BLaER1 treated with 17β-estradiol and CSF1 and Interleukin-3, amounts not matched to agents 10 nM and 100 nM (cell line): ENCODE results near the gene GABRR1.

Source experiments
- H3K27ac ChIP-seq, 11 experiments: shearing (Covaris generic); formaldehyde crosslinking; 2 replicates each; pipeline ENCODE4 v1.8.1; 2022
- H3K27me3 ChIP-seq, 11 experiments: shearing (Covaris generic); formaldehyde crosslinking; 2 replicates each; pipeline ENCODE4 v1.8.1; 2022
- H3K36me3 ChIP-seq, 11 experiments: shearing (Covaris generic); formaldehyde crosslinking; 2 replicates each; pipeline ENCODE4 v1.8.1; 2022
- H3K4me1 ChIP-seq, 10 experiments: shearing (Covaris generic); formaldehyde crosslinking; 2 replicates each; pipeline ENCODE4 v1.8.1; 2022
- H3K4me2 ChIP-seq, 11 experiments: shearing (Covaris generic); formaldehyde crosslinking; 2 replicates each; pipeline ENCODE4 v1.8.1; 2022
- H3K4me3 ChIP-seq, 10 experiments: shearing (Covaris generic); formaldehyde crosslinking; 2 replicates each; pipeline ENCODE4 v1.8.1; 2022
- H3K9ac ChIP-seq, 11 experiments: shearing (Covaris generic); formaldehyde crosslinking; 2 replicates each; pipeline ENCODE4 v1.8.1; 2022
- H3K9me3 ChIP-seq, 11 experiments: shearing (Covaris generic); formaldehyde crosslinking; replicated peaks in 1 of 11; 2 replicates each; pipeline ENCODE4 v1.8.1; 2022
- H4K20me1 ChIP-seq, 11 experiments: shearing (Covaris generic); formaldehyde crosslinking; 2 replicates each; pipeline ENCODE4 v1.8.1; 2022
- Cebpa-rat ChIP-seq, 11 experiments: shearing (Covaris generic); IDR thresholded peaks; 2 replicates each; pipeline ENCODE4 v1.8.1; 2022

GABRR1 gene

GRCh38 chr6:89204096-89204495 is 13.1 kb downstream of the GABRR1 start:
- Histone ChIP-seq H3K27me3 (no peaks in the 10 kb centered on the region), H3K9me3 (no peaks in the 10 kb centered on the region), H3K4me2 (no peak overlapping the region), H4K20me1 (no peaks in the 10 kb centered on the region), H3K4me3 (no peak overlapping the region), H3K9ac (no peak overlapping the region), H3K36me3 (no peaks in the 10 kb centered on the region), H3K27ac (no peak overlapping the region), H3K4me1 (no peaks in the 10 kb centered on the region)
- no peak for TF ChIP-seq Cebpa-rat (IDR thresholded peaks at IDR 0.05)

DNA sequence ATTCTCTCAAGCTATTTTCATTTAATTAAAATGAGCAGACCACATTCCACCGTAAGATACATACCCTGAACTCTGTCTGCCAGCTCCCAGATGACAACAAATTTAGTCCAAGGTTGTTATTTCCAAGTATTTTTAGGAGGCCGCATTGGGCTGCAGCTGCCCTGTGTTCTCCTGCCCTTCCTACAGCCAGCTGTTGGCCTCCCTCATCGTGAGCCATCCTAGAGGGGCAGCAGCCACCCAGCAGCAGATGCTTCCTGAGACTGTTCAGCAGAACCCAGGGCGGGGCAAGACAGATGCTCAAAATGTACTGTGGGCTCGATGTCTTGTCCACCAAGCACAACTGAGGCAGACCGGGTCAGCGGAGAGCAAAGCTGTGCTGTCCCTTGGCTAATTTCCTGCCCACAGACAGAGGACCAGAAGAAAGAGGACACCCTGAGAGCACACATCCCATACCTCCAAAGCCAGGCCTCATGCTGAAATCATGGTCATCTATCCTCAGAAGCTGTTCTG is 16.4 kb downstream of the GABRR1 start:
- H3K9me3 ChIP-seq = peaks cover 0 to 2% (median 0%) of the 10 kb centered on the region in 11 experiments; a peak in 1 of 22 replicates
- no peaks in the 10 kb centered on the region for H3K36me3 ChIP-seq
- H3K27ac ChIP-seq = no peak overlapping the region
- H3K4me2 ChIP-seq = no peak overlapping the region
- no peak overlapping the region for H3K9ac ChIP-seq
- TF ChIP-seq Cebpa-rat (IDR thresholded peaks at IDR 0.05) = no peak
- no peaks in the 10 kb centered on the region for H3K27me3 ChIP-seq
- no peak overlapping the region for H3K4me3 ChIP-seq
- no peaks in the 10 kb centered on the region for H4K20me1 ChIP-seq
- no peaks in the 10 kb centered on the region for H3K4me1 ChIP-seq

GRCh38 chr6:89199579-89199978 is 17.6 kb downstream of the GABRR1 start:
- no peak for TF ChIP-seq Cebpa-rat (IDR thresholded peaks at IDR 0.05)
- Histone ChIP-seq H3K4me1 (no peaks in the 10 kb centered on the region), H3K4me3 (no peak overlapping the region), H3K4me2 (no peak overlapping the region), H3K27me3 (no peaks in the 10 kb centered on the region), H3K9me3 (peaks cover 9 to 13% (median 10%) of the 10 kb centered on the region in 11 experiments; a peak in 21 of 22 replicates), H4K20me1 (no peaks in the 10 kb centered on the region), H3K9ac (no peak overlapping the region), H3K27ac (no peak overlapping the region), H3K36me3 (no peaks in the 10 kb centered on the region)

DNA sequence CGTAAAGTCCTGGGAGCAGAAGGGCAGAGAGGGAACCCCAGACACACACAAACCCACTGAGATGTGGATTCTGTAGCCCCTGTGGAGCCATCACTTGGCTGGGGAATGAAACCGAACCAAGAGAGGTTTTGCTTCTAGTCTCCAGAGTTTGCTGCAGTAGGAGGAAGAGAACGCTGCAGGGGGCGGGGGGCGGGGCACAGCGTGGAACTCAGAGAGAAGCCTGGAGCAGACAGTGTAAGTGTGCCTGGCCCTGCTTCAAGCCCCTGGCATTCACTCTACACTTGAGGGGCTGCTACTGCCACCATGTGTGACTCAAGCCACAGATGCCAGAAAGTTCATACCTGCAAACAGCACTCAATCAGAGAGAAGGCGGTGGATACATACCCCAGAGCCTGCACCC is 18.9 kb downstream of the GABRR1 start:
- no peak for TF ChIP-seq Cebpa-rat (IDR thresholded peaks at IDR 0.05)
- H3K9ac ChIP-seq = no peak overlapping the region
- H3K36me3 ChIP-seq = no peaks in the 10 kb centered on the region
- H3K27me3 ChIP-seq = no peaks in the 10 kb centered on the region
- peaks cover 15 to 25% (median 20%) of the 10 kb centered on the region in 11 experiments; a peak in 21 of 22 replicates for H3K9me3 ChIP-seq
- no peak overlapping the region for H3K4me3 ChIP-seq
- H3K27ac ChIP-seq = no peak overlapping the region
- H3K4me1 ChIP-seq = no peaks in the 10 kb centered on the region
- H4K20me1 ChIP-seq = no peaks in the 10 kb centered on the region
- H3K4me2 ChIP-seq = no peak overlapping the region

GRCh38 chr6:89197141-89197540 is 20.0 kb downstream of the GABRR1 start:
- H3K36me3 ChIP-seq = no peaks in the 10 kb centered on the region
- no peaks in the 10 kb centered on the region for H3K27me3 ChIP-seq
- no peak overlapping the region for H3K4me3 ChIP-seq
- H3K4me2 ChIP-seq = no peak overlapping the region
- H3K4me1 ChIP-seq = no peaks in the 10 kb centered on the region
- H3K9ac ChIP-seq = no peak overlapping the region
- H3K9me3 ChIP-seq = peaks cover 15 to 25% (median 20%) of the 10 kb centered on the region in 11 experiments; a peak in 21 of 22 replicates
- TF ChIP-seq Cebpa-rat (IDR thresholded peaks at IDR 0.05) = no peak
- H4K20me1 ChIP-seq = no peaks in the 10 kb centered on the region
- H3K27ac ChIP-seq = no peak overlapping the region

DNA sequence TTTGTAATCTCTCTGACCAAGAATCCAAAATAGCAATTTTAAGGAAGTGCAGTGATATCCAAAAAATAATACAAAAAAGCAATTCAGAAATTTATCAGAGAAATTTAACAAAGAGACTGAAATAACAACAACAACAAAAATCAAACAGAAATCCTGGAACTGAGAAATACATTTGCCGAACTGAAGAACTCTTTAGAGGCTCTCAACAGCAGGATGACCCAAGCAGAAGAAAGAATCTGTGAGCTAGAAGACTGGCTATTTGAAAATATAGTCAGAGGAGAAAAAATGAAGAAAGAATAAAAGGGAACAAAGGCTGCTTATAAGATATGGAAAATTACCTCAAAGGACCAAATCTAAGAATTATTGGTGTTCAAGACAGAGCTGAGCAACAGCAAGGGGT is 22.6 kb downstream of the GABRR1 start:
- Histone ChIP-seq H3K4me2 (no peak overlapping the region), H3K9ac (no peak overlapping the region), H3K4me3 (no peak overlapping the region), H3K27me3 (no peaks in the 10 kb centered on the region), H4K20me1 (no peaks in the 10 kb centered on the region), H3K9me3 (peaks cover 15 to 25% (median 20%) of the 10 kb centered on the region in 11 experiments; a peak in 21 of 22 replicates), H3K27ac (no peak overlapping the region), H3K36me3 (no peaks in the 10 kb centered on the region), H3K4me1 (no peaks in the 10 kb centered on the region)
- TF ChIP-seq Cebpa-rat (IDR thresholded peaks at IDR 0.05) = no peak

- no peak overlapping the region for H3K9ac ChIP-seq
- no peaks in the 10 kb centered on the region for H3K36me3 ChIP-seq
- no peak overlapping the region for H3K4me2 ChIP-seq
- no peak overlapping the region for H3K4me3 ChIP-seq
- H3K4me1 ChIP-seq = no peaks in the 10 kb centered on the region
- no peaks in the 10 kb centered on the region for H4K20me1 ChIP-seq
- no peaks in the 10 kb centered on the region for H3K27me3 ChIP-seq
- peaks cover 15 to 24% (median 20%) of the 10 kb centered on the region in 11 experiments; a peak in 21 of 22 replicates for H3K9me3 ChIP-seq
- no peak for TF ChIP-seq Cebpa-rat (IDR thresholded peaks at IDR 0.05)
- no peak overlapping the region for H3K27ac ChIP-seq
These were observed 26.4 kb downstream of the GABRR1 start for GRCh38 chr6:89190741-89191140.

DNA sequence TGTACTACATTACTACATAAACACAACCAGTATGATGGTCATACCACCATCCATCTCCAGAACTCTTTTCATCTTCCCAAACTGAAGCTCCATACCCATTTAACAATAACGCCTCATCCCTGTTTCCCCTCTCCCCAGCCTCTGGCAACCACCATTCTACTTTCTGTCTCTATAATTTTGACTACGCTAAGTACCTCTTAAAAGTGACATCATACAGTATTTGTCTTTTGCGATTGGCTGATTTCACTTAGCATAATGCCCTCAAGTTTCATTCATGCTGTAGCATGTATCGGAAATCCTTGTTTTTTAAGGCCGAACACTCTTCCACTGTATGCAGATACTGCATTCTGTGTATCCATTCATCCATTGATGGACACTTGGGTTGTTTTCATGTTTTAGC is 29.7 kb downstream of the GABRR1 start:
- no peak overlapping the region for H3K9ac ChIP-seq
- TF ChIP-seq Cebpa-rat (IDR thresholded peaks at IDR 0.05) = no peak
- H3K4me3 ChIP-seq = no peak overlapping the region
- no peaks in the 10 kb centered on the region for H3K4me1 ChIP-seq
- no peaks in the 10 kb centered on the region for H3K9me3 ChIP-seq
- no peaks in the 10 kb centered on the region for H3K27me3 ChIP-seq
- H3K36me3 ChIP-seq = no peaks in the 10 kb centered on the region
- H3K4me2 ChIP-seq = no peak overlapping the region
- H3K27ac ChIP-seq = no peak overlapping the region
- H4K20me1 ChIP-seq = no peaks in the 10 kb centered on the region

- Histone ChIP-seq H3K4me1 (no peaks in the 10 kb centered on the region), H3K9ac (no peak overlapping the region), H3K9me3 (no peaks in the 10 kb centered on the region), H3K4me2 (no peak overlapping the region), H4K20me1 (no peaks in the 10 kb centered on the region), H3K27me3 (no peaks in the 10 kb centered on the region), H3K27ac (no peak overlapping the region), H3K4me3 (no peak overlapping the region), H3K36me3 (no peaks in the 10 kb centered on the region)
- no peak for TF ChIP-seq Cebpa-rat (IDR thresholded peaks at IDR 0.05)
These were observed 30.4 kb downstream of the GABRR1 start for GRCh38 chr6:89186762-89187161.

DNA sequence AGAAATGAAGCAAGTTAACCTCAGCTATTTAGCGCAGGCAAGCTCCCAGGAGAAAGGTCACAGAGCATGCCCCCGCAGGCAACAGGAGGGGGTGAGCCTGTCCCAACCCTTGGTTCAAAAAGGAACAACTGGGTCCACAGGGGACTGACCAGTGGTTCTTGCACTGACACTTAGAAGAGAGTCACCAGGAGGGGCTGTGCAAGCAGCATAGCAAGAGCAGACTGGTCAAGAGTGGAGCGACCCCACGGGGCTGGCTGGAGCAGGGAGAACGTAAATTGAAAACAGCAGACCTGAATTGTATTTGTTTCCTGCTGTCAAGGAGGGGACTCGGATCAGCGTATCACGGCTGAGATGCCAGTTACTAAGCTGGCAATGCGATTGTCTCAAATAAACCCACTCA is 32.8 kb downstream of the GABRR1 start:
- Histone ChIP-seq H3K4me3 (no peak overlapping the region), H3K9ac (no peak overlapping the region), H3K9me3 (no peaks in the 10 kb centered on the region), H4K20me1 (no peaks in the 10 kb centered on the region), H3K4me1 (no peaks in the 10 kb centered on the region), H3K27me3 (no peaks in the 10 kb centered on the region), H3K36me3 (no peaks in the 10 kb centered on the region), H3K4me2 (no peak overlapping the region), H3K27ac (no peak overlapping the region)
- no peak for TF ChIP-seq Cebpa-rat (IDR thresholded peaks at IDR 0.05)
